HG03565 (cell line): Measurements from ENCODE around the gene ZBTB17.
"Not testable (repeated sequence)": the region's sequence is repeated elsewhere in the genome, so short reads cannot be mapped to it uniquely, and the experiment has no call there.

ENCODE experiments used
- ATAC-seq: cut with Tn5 transposase; IDR thresholded peaks from one replicate; pipeline ENCODE4 v1.9.1; 2021; ENCODE audit warnings: mild to moderate bottlenecking, moderate library complexity; ENCODE audit not compliant: unreplicated experiment

The ZBTB17 gene

DNA sequence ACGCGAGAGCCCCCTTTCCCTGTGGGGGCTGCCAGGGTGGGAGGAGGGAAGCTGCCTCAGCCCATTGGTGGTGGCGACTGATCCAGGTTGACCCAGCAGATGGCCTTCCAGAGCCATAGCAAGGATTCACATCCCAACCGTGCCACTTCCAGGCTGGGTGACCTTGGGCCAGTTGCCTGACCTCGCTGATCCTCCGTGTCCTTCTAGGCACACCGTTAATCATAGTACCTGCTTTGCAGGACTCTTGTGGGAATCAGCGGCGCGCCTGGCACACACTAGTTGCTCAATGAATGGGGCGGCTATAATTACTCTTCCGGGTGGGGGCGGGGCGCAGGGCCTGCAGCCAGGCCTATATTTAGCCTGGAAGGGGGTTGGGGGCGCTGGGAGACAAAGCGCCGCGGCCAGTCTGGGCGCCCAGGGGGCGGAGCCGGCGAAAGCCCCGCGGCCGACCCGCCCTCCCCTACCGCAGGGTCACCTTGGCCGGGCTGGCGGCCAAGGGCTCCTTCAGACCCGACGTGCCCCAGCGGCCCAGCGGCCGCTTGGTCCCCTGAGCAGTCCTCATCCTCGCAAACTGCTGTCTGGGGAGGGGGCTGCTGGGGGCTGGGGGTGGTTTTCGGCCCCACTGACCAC is 36.8 kb upstream of the ZBTB17 start:
- no peak for ATAC-seq

DNA sequence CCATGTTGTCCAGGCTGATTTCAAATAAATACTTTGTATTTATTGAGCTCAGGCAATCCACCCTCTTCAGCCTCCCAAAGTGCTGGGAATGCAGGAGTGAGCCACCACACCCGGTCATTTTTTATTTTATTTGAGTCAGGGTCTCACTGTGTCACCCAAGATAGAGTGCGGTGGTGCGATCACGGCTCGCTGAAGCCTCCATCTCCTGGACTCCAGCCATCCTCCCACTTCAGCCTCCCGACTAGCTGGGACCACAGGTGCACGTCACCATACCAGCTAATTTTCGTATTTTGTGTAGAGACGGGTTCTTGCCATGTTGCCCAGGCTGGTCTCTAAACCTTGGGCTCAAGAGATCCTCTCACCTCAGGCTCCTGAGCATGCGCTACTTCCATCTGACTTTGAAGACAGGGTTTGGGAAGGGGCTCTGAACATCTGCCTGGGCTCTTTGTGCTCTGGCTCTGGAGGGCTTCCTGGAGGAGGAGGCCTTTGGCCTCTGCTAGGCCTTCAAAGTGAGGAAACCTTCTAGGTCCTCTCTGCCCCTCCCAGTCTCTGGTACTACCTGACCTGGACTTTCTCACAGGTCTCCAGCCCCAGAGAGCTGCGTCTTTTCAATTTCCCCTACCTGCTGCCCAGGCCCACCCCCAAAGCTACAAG is 36.2 kb upstream of the ZBTB17 start:
- ATAC-seq: no peak

DNA sequence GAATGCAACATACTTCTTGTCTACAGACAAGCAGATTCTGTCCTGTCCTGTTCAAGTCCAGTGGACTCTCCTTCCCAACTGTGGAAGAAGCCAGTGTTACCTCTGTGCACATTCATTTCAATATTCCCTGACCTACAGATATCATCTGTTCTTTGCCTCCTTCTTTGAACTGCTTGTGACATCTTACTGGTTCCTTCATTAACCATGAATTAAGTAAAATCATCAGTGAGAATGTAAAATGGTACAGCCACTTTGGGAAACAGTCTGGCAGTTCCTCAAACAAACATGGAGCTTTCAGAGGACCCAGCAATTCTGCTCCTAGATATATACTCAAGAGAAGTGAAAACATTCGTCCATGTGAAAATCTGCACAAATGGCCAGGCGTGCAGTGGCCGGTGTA is 34.9 kb upstream of the ZBTB17 start:
- ATAC-seq: no peak

DNA sequence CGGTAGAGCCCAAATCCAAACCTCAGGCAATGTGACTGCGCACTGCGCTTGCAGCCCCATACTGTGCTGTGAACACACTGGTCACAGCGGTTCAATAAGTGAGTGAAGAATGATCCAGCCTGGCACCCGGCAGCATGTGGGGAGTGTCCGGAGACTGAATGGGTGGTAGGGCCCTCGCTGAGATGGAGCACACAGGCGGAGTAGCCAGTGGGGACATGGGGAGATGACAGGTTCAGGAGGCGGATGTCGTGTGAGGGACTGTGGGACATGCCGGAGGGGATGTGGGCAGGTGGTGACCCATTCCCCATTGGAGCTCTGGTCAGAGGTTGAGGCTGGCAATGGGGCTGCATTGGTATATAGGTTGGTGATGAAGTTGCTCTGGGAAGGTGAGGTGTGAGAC is 33.8 kb upstream of the ZBTB17 start:
- ATAC-seq: no peak

DNA sequence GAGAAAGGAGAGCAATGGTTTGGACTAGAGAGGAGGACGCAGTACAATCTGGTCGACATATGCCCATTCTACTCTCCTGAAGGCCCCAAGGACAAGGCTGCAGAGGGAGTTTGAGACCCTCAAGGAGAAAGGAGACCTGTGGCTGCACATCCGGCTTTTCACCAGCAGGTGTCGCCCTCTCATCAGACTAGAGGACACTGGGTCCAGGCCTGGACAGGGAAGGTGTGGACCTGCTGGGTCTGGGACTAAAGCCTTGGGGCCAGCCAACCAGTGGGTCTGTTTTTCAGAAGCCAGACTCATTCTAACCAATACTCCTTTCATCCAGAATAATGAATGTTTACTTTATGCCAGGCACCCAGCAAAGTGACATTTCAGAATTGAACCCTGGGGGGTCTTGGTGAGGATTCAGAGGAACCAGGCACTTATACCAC is 33.1 kb upstream of the ZBTB17 start:
- ATAC-seq: no peak

DNA sequence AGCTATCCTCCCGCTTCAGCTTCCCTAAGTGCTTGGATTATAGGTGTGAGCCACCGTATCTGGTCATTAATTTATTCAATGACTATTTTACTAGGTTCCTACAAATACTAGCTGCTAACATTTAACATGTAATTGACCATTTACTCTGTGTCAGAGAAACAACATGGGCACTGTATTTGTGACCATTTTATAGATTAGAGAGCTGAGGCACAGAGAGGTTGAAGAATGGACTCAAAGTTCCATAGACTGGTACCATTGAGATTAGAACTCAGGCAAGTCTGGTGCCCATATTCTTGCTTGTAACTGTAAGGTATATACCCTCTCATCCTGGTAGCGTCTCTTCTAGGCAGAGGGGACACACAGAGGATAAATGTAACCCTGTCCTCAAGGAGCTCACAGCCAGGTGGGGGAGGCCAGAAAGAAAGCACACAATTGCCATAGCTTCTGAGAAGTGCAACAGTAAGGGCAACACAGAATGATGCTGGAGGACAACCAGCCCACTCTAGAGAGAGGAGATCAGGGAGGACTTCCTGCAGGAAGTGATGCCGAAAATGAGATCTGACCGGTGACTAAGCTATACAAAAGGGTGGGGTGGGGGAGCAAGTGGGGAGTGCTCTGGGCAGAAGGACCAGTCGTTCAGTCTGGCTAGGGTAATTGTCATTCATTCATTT is 31.9 kb upstream of the ZBTB17 start:
- no peak for ATAC-seq

DNA sequence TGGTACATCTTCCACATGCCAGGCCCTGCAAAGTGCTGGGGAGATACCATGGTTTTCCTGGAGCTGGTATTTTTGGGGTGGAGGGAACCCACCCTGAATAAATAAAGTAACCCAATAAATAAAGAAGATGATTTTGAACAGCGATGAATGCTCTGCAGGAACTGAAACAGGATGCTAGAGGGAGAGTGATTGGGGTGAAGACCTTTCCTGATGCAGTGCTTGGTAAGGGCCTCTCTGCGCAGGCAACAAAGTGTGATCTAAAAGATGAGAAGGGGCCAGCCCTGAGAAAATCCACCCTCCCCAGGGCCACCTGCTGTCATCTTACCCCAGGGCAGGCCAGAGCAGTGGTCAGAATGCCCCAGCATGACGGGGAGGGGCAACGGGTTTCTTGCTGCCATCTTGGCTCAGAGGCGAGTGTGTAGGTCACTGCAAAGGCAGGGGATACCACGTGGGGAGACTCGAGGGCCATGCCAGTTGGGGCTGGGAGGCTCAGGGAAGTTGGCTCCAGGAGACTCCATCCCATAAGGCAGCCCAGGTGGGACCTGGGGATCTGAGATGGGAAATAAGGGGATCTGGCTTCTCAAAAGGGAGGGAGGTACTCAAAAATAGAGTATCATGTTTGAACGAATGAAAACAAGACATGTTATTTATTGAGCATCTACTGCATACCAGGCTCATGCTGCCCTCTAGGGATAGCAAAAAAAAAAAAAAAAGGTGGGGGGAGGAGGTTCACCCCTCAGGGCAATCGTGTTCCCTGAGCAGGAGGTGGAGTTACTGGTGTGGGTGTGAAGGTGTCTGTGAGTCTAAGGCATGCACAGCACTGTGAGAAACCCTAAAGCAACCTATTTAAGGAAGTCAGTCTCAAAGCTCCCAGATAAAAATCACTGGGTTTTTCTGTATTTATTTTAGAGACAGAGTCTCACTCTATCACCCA is 30.9 kb upstream of the ZBTB17 start:
- ATAC-seq: no peak

DNA sequence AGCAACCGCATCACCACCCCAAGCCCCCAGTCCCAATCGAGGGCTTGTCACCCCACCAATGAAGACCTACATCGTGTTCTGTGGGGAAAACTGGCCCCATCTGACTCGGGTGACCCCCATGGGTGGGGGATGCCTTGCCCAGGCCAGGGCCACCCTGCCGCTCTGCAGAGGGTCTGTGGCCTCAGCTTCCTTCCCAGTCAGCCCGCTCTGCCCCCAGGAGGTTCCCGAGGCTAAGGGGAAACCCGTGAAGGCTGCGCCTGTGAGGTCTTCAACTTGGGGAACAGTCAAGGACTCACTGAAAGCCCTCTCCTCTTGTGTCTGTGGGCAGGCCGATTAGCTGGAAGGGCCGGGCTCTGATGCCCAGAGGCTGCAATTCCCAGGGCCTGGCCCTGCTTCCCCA is 30.1 kb upstream of the ZBTB17 start:
- no peak for ATAC-seq

DNA sequence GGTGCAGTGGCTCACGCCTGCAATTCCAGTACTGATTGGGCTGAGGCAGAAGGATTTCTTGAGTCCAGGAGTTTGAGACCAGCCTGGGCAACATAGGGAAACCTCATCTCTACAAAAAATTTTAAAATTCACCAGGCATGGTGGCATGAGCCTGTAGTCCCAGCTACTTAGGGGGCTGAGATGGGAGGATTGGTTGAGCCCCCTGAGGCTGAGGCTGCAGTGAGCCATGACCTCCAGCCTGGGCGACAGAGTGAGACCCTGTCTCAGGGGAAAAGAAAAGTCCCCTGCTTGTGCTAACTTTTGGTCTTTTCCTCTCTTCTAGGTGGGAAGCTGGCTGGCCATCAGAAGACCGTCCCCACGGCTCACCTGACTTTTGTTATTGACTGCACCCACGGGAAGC is 29.7 kb upstream of the ZBTB17 start:
- ATAC-seq: no peak

DNA sequence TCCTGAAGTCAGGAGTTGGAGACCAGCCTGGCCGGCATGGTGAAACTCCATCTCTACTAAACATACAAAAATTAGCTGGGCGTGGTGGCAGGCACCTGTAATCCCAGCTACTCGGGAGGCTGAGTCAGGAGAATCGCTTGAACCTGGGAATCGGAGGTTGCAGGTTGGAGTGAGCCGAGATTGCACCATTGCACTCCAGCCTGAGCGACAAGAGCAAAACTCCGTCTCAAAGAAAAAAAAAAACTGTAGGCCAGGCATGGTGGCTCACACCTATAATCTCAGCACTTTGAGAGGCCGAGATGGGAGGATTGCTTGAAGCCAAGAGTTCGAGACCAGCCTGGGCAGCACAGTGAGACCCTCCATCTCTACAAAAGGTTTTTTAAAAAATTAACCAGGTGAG is 25.4 kb upstream of the ZBTB17 start:
- not testable (repeated sequence) for ATAC-seq

DNA sequence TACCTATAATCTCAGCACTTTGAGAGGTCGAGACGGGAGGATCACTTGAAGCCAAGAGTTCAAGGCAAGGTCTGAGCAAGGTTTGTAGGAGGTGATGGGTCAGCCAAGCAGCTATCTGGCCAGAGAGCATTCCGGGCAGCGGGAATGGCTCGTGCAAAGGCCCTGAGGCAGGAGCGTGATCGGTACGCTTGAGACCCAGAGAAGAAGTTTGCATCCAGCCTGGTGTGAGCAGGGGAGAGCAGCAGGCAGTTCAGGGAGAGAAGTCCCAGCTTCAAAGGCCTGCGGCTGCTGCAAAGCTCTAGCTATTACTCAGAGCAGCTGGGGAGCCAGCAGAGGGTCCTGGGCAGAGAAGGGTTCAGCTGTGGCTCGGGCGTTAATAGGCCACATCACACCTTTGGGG is 23.0 kb upstream of the ZBTB17 start:
- no peak for ATAC-seq

DNA sequence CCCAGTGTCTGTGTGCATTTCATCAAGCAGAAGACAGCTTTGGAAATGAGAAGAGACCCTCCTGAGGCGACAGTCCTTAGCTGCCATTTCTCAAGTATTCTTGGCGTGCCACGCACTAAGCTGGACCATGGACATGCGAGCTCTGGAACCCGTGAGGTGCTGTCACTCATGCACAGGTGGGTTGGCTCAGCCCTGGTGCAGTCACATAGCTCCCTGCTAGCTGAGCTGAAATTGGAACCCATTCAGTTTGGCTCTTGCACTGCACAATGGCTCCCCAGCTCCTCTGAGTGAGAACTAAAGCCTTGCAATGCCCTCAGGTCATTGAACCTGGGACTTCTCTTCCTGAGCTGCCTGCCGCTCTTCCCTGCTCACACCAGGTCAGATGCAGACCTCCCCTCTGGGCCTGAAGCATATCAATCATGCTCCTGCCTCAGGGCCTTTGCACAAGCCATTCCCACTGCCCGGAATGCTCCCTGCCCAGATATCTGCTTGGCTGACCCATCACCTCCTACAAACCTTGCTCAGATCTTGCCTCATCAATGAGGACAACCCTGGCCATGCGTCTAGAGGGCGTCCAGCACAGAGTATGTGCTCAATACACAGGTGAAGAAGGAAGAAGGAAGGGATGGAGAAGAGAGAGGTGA is 21.9 kb upstream of the ZBTB17 start:
- ATAC-seq: no peak

DNA sequence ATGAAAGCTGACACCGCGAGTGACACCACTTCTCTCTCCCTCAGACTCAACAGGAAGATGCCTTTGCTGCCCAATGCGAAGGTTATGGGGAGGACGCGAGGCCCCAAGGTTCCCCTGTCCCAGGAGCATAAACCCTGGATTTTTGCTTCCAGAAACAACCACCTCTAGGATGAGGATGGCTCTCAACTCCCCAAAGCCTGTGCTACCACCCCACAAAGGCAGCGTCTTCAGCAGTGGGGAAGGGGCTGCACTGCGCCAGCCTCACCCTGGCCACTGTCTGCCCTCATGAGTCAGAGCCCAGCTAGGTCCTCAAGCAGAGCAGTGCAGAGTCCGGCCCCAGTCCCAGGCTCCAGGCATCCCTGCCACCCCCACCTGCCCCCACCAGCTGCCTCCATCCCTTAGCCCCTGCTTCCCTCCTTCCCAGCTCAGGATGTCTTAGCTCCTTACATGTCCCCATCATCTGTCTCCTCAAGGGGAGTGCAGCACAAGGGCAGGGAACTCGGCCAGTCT is 21.2 kb upstream of the ZBTB17 start:
- ATAC-seq: no peak

DNA sequence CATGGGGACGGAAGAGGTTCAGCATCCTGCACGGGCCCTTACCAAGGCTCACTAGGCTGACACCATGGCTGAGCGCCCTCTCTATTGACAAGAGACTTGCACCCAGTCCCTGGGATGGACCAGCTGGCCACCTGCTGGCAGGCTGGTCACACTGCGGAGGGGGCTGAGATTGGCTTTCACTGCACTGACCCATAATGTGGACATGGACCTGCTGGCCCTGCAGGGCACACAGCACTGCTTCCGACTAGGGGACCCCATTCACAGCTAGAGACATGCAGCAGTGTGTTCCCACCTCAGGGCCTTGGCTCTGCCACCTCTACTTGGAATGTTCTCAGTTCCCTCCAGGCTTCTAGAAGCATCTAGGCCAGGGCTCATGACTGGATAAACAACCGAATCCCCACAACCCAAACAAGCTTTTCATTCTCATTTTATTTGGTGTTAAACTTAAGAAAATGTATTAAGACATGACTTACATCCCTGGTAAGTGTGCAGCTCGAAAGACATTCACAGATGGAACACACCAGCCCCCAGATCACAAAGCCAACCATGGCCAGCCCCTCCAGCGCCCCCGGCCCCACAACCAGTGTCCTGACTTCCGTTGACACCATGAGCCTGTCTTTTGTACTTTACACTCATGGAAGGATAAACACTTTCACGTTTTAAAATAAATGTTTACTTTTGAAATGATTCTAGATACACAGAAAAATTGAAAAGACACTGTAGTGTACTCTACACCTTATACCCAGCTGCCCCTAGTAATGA is 18.9 kb upstream of the ZBTB17 start:
- no peak for ATAC-seq

DNA sequence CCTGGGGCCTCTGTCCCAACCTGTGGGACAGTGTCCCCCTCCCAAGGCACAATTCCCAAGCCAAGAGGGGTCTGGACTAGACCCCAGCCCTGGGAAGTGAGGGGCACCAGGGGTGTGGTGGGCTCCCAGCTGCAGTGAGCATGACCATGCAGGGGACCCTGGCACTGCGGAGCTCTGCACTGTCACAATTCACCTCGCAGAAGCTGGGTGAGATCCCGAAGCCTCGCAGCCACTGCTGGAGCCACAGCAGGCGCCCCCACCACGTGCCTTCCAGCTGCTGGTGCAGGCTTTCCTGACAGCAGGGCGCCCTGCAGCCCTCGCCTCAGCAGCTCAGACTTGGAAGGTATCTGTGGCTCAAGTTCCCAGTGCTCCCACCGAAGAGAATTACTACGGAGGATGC is 18.2 kb upstream of the ZBTB17 start:
- no peak for ATAC-seq

DNA sequence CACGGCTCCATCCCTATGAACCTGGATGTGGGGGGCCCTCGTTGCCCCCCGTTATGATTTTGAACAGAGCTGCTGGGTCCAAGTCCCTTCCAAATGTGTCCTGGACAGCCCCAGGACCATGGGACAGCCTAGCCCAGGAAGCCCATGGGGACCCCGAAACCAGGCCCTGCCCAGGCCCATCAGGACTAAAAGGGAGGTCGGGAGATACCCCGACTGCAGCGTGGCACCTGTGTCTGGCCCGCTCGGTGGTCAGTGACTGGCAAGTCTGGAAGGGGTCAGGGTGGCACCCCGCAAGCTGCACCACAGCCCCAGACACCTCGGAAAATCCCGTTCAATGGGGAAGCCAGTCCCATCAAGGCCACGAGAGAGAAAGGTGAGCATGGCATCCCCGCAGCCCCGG is 17.8 kb upstream of the ZBTB17 start:
- ATAC-seq: no peak

DNA sequence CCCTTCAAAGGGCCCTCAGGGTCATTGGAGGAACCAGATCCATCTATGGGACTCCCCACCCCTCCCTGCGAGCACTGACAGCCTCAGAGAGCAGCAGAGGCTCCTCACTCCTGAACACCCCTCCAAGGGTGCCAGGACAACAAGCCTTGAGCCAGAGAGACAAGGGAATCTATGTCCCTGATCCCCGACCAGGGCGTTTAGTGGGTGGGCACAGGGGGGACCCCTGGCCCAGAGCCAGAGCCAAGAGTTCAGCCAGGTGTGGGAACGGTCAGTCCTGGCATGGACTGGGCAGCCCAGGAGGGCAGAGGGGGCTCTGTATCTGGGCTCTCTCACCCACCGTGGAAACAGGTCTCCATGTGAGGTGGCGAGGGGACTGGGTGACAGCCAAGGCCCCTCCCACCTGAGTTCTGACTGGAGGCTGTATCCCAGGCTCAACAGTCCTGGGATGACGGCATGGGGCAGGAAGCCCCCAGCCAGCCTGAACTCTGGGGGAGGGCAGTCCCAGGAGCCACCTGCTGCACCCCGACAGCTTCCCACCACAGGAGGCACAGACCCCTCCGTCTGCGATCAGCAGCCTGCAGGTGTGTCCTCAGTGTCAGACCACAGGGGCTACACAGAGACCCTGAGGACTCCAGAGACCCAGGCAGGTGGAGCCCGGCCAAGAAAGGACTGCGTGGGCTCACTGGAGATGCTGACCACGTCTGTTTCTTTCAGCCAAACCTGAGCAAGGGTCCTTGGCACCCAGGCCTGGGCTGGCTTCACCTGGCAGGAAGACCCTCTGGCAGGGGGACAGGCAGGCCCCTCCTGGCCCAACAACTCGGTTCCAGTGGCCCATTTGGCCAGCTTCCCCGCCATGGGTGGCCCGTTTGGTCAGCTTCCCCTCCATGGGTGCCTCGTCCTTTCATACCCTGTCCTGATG is 16.9 kb upstream of the ZBTB17 start:
- no peak for ATAC-seq

DNA sequence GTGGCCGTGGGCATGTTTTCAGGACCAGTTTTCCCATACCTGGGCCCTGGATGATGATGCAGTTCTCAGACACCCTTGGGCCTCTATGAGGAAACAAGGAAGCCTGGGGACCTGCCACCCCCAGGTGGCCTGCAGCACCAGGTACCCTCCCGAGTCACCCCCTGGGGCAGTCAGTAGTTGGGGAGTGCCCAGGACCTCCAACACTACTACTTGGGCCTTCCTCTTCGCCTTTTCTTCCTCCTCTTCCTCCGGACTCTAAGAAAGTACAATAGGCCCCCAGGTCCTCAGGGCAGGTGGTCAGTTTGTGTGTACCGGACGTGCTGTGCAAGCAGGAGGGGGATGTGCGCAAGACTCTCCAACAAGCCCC is 16.3 kb upstream of the ZBTB17 start:
- ATAC-seq: no peak
